Hepatic stellate cell (primary cell): ENCODE results near the gene NAA35.
A peak's percentile ranks its signal among the peaks of the same experiment; 100 is the strongest.
"Not testable (repeated sequence)": the region's sequence is repeated elsewhere in the genome, so short reads cannot be mapped to it uniquely, and the experiment has no call there.

Experiments
- DNase-seq: peaks from one replicate; pipeline ENCODE4 v3.0.0; 2011; ENCODE audit warnings: low spot score

The NAA35 gene

GRCh38 chr9:86034863-86035734, 94.2 kb downstream of the NAA35 start:
- peak; percentile 54 for DNase-seq

- no peak for DNase-seq
Observed at GRCh38 chr9:86035827-86036440, 95.0 kb downstream of the NAA35 start.

- DNase-seq: no peak
Observed at GRCh38 chr9:86036555-86036954, 95.6 kb downstream of the NAA35 start.

GRCh38 chr9:86039991-86040860, 99.3 kb downstream of the NAA35 start:
- DNase-seq: no peak

GRCh38 chr9:86040861-86041155, 99.9 kb downstream of the NAA35 start:
- DNase-seq: no peak

GRCh38 chr9:86041311-86041741, 100.4 kb downstream of the NAA35 start:
- peak; percentile 46 for DNase-seq

- no peak for DNase-seq
Observed at GRCh38 chr9:86042199-86042978, 101.4 kb downstream of the NAA35 start.

GRCh38 chr9:86043586-86043985, 102.6 kb downstream of the NAA35 start:
- no peak for DNase-seq

- DNase-seq: no peak
Observed at GRCh38 chr9:86043999-86044398, 103.1 kb downstream of the NAA35 start.

- DNase-seq: no peak
Observed at GRCh38 chr9:86045654-86046053, 104.7 kb downstream of the NAA35 start.

- no peak for DNase-seq
Observed at GRCh38 chr9:86046071-86046636, 105.2 kb downstream of the NAA35 start.

GRCh38 chr9:86046930-86047341, 106.0 kb downstream of the NAA35 start:
- no peak for DNase-seq

GRCh38 chr9:86047361-86047760, 106.4 kb downstream of the NAA35 start:
- no peak for DNase-seq

GRCh38 chr9:86048018-86048742, 107.2 kb downstream of the NAA35 start:
- not testable (repeated sequence) for DNase-seq

GRCh38 chr9:86052556-86053468, 111.9 kb downstream of the NAA35 start:
- DNase-seq: no peak

GRCh38 chr9:86054695-86055094, 113.7 kb downstream of the NAA35 start:
- no peak for DNase-seq

GRCh38 chr9:86057491-86057890, 116.5 kb downstream of the NAA35 start:
- DNase-seq: no peak

GRCh38 chr9:86061972-86062739, 121.2 kb downstream of the NAA35 start:
- no peak for DNase-seq
